Inferior parietal cortex (tissue), 1 donor: ENCODE measurements around the gene CTAGE6.
"Not testable (repeated sequence)": the region's sequence is repeated elsewhere in the genome, so short reads cannot be mapped to it uniquely, and the experiment has no call there.

Experiments used
- DNase-seq: peaks from one replicate; pipeline ENCODE4 v3.0.0-alpha.2; 2016; ENCODE audit errors: extremely low spot score

The CTAGE6 gene

GRCh38 chr7:143757596-143757995 lies at the start of gene CTAGE6:
CTAGE6 (minus strand) TSS chr7:143757696; CDS start chr7:143757658, 38 bp downstream.
- DNase-seq: not testable (repeated sequence)

GRCh38 chr7:143806664-143807071 lies 49.2 kb upstream of the CTAGE6 start:
- not testable (repeated sequence) for DNase-seq

- not testable (repeated sequence) for DNase-seq
These were observed 40.4 kb upstream of the CTAGE6 start for GRCh38 chr7:143797896-143798290.

- not testable (repeated sequence) for DNase-seq
These were observed 39.8 kb upstream of the CTAGE6 start for GRCh38 chr7:143797119-143797895.

- not testable (repeated sequence) for DNase-seq
These were observed 38.2 kb upstream of the CTAGE6 start for GRCh38 chr7:143795653-143796052.

GRCh38 chr7:143792633-143793032 lies 35.1 kb upstream of the CTAGE6 start:
- not testable (repeated sequence) for DNase-seq

GRCh38 chr7:143785415-143786182 lies 28.1 kb upstream of the CTAGE6 start:
- DNase-seq: not testable (repeated sequence)

GRCh38 chr7:143779591-143779990 lies 22.1 kb upstream of the CTAGE6 start:
- not testable (repeated sequence) for DNase-seq

- not testable (repeated sequence) for DNase-seq
These were observed 15.4 kb upstream of the CTAGE6 start for GRCh38 chr7:143772738-143773468.

- DNase-seq: not testable (repeated sequence)
These were observed 10.0 kb upstream of the CTAGE6 start for GRCh38 chr7:143767531-143767930.

GRCh38 chr7:143765678-143766077 lies 8.2 kb upstream of the CTAGE6 start:
- DNase-seq: not testable (repeated sequence)

GRCh38 chr7:143763065-143763464 lies 5.6 kb upstream of the CTAGE6 start:
- DNase-seq: not testable (repeated sequence)

- not testable (repeated sequence) for DNase-seq
These were observed 12.2 kb downstream of the CTAGE6 start for GRCh38 chr7:143745340-143745739.

GRCh38 chr7:143737037-143737819 lies 20.3 kb downstream of the CTAGE6 start:
- peak; percentile 61 for DNase-seq

- no peak for DNase-seq
These were observed 21.5 kb downstream of the CTAGE6 start for GRCh38 chr7:143735962-143736361.

- DNase-seq: no peak
These were observed 23.6 kb downstream of the CTAGE6 start for GRCh38 chr7:143733876-143734275.

GRCh38 chr7:143728333-143728862 lies 29.1 kb downstream of the CTAGE6 start:
- no peak for DNase-seq

- not testable (repeated sequence) for DNase-seq
These were observed 29.9 kb downstream of the CTAGE6 start for GRCh38 chr7:143727561-143727960.

GRCh38 chr7:143726143-143726542 lies 31.4 kb downstream of the CTAGE6 start:
- not testable (repeated sequence) for DNase-seq

GRCh38 chr7:143720335-143720734 lies 37.2 kb downstream of the CTAGE6 start:
- DNase-seq: not testable (repeated sequence)
